HepG2 (cell line): ENCODE results near the gene CNNM2. TPM values are rescaled to one million over a fixed set of nuclear protein-coding genes. Genes with fewer than 3 reads are reported as not detected.

Source experiments
- ARNT ChIP-seq: fragments of 450-650 bp; IDR thresholded peaks from 2 replicates; pipeline ENCODE4 v1.6.1; 2017
- ATF7 ChIP-seq, 2 experiments: fragments of 450-650 bp in 1 of 2; sonication (generic) in 1 of 2; formaldehyde crosslinking in 1 of 2; IDR thresholded peaks; 2 replicates each; pipeline versions ENCODE4 v1.4.0 to v1.6.1; 2016 to 2020; ENCODE audit warnings: antibody characterized with exemption in 1 of 2, mild to moderate bottlenecking in 1 of 2, missing genetic modification reagents in 1 of 2
- CREB1 ChIP-seq, 2 experiments: fragments of 450-650 bp in 1 of 2; IDR thresholded peaks; 2 replicates each; pipeline ENCODE4 v1.6.1; 2016 to 2017; ENCODE audit warnings: control low read depth in 1 of 2, mild to moderate bottlenecking in 1 of 2, missing compliant biosample characterization in 1 of 2, missing genetic modification characterization in 1 of 2
- ESRRA ChIP-seq: sonication (generic); formaldehyde crosslinking; IDR thresholded peaks from 2 replicates; pipeline ENCODE4 v1.5.1; 2020; ENCODE audit warnings: mild to moderate bottlenecking, low read depth, missing genetic modification reagents
- HMGXB3 ChIP-seq: sonication (generic); formaldehyde crosslinking; IDR thresholded peaks from 2 replicates; pipeline ENCODE4 v1.4.0; 2020; ENCODE audit warnings: missing genetic modification reagents, borderline replicate concordance
- PITX1 ChIP-seq: sonication (generic); formaldehyde crosslinking; IDR thresholded peaks from 2 replicates; pipeline ENCODE4 v1.5.1; 2020; ENCODE audit warnings: mild to moderate bottlenecking, missing genetic modification reagents
- SP2 ChIP-seq: sonication (generic); formaldehyde crosslinking; IDR thresholded peaks from 2 replicates; pipeline ENCODE4 v1.5.1; 2020; ENCODE audit warnings: mild to moderate bottlenecking, missing genetic modification reagents
- TRIM22 ChIP-seq: fragments of 450-650 bp; IDR thresholded peaks from 2 replicates; pipeline ENCODE4 v1.6.1; 2017
- ZNF225 ChIP-seq: sonication (generic); formaldehyde crosslinking; IDR thresholded peaks from 2 replicates; pipeline ENCODE4 v1.4.0; 2020; ENCODE audit warnings: mild to moderate bottlenecking, missing genetic modification reagents
- ZNF432 ChIP-seq: sonication (generic); formaldehyde crosslinking; IDR thresholded peaks from 2 replicates; pipeline ENCODE4 v1.5.0; 2020; ENCODE audit warnings: missing genetic modification reagents, mild to moderate bottlenecking, borderline replicate concordance
- ZNF768 ChIP-seq: sonication (generic); formaldehyde crosslinking; IDR thresholded peaks from 2 replicates; pipeline ENCODE4 v1.4.0; 2020; ENCODE audit warnings: missing genetic modification reagents
- ZSCAN12 ChIP-seq: sonication (generic); formaldehyde crosslinking; IDR thresholded peaks from 2 replicates; pipeline ENCODE4 v1.9.0; 2021; ENCODE audit warnings: mild to moderate bottlenecking, missing genetic modification reagents
- polyA plus RNA-seq, 8 experiments: library from polyadenylated mRNA; depleted of rRNA in 3 of 8; stranded (reverse) in 7 of 8; unstranded in 1 of 8; fragments of >200 nt; fragmentation: Illumina TruSeq in 4 of 8; extraction: Trizol in 4 of 8; gene quantifications; 2 replicates each; pipeline versions ENCODE4 v1.2.1 to v1.2.3, GENCODE V29; 2011 to 2016; ENCODE audit warnings: low read depth in 4 of 8, missing spikeins in 1 of 8, mixed read lengths in 1 of 8; ENCODE audit not compliant: insufficient read depth in 1 of 8
- total RNA-seq, 5 experiments: library from RNA; depleted of rRNA; stranded (reverse); fragments of >200 nt; fragmentation: Illumina TruSeq; extraction: Trizol; gene quantifications; 2 replicates each; pipeline ENCODE4 v1.2.3, GENCODE V29; 2016; ENCODE audit warnings: low read depth in 1 of 5
- TF ChIP-seq, protein P1 (sequence below): sonication (generic); formaldehyde crosslinking; IDR thresholded peaks from 2 replicates; pipeline ENCODE4 v1.8.0; 2022; ENCODE audit warnings: low read depth, missing genetic modification reagents
- TF ChIP-seq, protein P2 (sequence below): sonication (generic); formaldehyde crosslinking; IDR thresholded peaks from 2 replicates; pipeline ENCODE4 v1.8.0; 2022; ENCODE audit warnings: missing genetic modification reagents, low read depth, mild to moderate bottlenecking, borderline replicate concordance
- TF ChIP-seq, protein P3 (sequence below): fragments of 450-650 bp; IDR thresholded peaks from 2 replicates; pipeline ENCODE4 v1.6.1; 2017; ENCODE audit warnings: mild to moderate bottlenecking
- TF ChIP-seq, protein P4 (sequence below): sonication (generic); formaldehyde crosslinking; IDR thresholded peaks from 2 replicates; pipeline ENCODE4 v1.5.1; 2020; ENCODE audit warnings: missing genetic modification reagents, mild to moderate bottlenecking, borderline replicate concordance
- TF ChIP-seq, protein P5 (sequence below): IDR thresholded peaks from 2 replicates; pipeline ENCODE4 v1.6.1; 2016; ENCODE audit warnings: low read depth, borderline replicate concordance

The CNNM2 gene
- total and polyA plus RNA-seq, 2 of the 13 experiments (the other 11 are each of a cell fraction or from before 2014, with no cell fraction given), result 7.1 to 9.0 TPM

DNA sequence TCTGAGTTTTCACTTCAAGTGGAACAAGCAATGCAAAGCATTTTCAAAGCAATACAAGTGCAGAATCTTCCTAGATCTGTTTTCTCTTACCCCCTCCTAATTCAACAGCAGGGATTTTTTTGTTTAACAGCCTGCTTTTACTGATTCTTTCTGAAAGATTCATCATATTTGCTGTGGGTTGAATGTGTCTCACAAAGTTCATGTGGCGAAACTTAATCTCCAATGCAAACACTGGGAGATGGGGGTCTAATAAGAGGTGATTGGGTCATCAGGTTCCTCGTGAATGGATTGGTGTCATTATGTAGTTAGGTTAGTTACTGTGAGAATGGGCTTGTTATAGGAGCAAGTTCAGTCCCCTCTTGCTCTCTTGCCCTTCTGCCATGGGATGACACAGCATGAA lies 107.6 kb downstream of the CNNM2 start (continued):
- TF ChIP-seq, protein P1, sequence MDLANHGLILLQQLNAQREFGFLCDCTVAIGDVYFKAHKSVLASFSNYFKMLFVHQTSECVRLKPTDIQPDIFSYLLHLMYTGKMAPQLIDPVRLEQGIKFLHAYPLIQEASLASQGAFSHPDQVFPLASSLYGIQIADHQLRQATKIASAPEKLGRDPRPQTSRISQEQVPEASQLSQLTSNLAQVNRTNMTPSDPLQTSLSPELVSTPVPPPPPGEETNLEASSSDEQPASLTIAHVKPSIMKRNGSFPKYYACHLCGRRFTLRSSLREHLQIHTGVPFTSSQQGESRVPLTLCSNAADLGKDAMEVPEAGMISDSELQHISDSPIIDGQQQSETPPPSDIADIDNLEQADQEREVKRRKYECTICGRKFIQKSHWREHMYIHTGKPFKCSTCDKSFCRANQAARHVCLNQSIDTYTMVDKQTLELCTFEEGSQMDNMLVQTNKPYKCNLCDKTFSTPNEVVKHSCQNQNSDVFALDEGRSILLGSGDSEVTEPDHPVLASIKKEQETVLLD, result no peak
- 0 out of 2 replicates have a peak, but pooled peaks have one; percentile 3 for TF ChIP-seq ATF7 (IDR thresholded peaks at IDR 0.05)
- no peak for TF ChIP-seq ATF7 (CRISPR knock-in tag; IDR thresholded peaks at IDR 0.05)
- no peak for TF ChIP-seq SP2 (CRISPR knock-in tag)
- no peak for TF ChIP-seq TRIM22
- TF ChIP-seq ZSCAN12 (CRISPR knock-in tag), result no peak
- TF ChIP-seq, protein P2, sequence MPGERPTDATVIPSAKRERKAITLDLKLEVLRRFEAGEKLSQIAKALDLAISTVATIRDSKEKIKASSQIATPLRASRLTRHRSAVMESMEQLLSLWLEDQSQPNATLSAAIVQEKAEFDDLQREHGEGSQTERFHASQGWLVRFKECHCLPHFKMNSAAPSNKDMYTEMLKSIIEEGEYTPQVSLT (CRISPR knock-in tag), result no peak
- TF ChIP-seq ZNF768 (CRISPR knock-in tag), result no peak
- TF ChIP-seq ZNF225, result no peak
- peak; percentile 43; the same call in 1 of the 2 replicates for TF ChIP-seq PITX1 (CRISPR knock-in tag)
- TF ChIP-seq, protein P3, sequence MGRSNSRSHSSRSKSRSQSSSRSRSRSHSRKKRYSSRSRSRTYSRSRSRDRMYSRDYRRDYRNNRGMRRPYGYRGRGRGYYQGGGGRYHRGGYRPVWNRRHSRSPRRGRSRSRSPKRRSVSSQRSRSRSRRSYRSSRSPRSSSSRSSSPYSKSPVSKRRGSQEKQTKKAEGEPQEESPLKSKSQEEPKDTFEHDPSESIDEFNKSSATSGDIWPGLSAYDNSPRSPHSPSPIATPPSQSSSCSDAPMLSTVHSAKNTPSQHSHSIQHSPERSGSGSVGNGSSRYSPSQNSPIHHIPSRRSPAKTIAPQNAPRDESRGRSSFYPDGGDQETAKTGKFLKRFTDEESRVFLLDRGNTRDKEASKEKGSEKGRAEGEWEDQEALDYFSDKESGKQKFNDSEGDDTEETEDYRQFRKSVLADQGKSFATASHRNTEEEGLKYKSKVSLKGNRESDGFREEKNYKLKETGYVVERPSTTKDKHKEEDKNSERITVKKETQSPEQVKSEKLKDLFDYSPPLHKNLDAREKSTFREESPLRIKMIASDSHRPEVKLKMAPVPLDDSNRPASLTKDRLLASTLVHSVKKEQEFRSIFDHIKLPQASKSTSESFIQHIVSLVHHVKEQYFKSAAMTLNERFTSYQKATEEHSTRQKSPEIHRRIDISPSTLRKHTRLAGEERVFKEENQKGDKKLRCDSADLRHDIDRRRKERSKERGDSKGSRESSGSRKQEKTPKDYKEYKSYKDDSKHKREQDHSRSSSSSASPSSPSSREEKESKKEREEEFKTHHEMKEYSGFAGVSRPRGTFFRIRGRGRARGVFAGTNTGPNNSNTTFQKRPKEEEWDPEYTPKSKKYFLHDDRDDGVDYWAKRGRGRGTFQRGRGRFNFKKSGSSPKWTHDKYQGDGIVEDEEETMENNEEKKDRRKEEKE, result no peak
- TF ChIP-seq, protein P4, sequence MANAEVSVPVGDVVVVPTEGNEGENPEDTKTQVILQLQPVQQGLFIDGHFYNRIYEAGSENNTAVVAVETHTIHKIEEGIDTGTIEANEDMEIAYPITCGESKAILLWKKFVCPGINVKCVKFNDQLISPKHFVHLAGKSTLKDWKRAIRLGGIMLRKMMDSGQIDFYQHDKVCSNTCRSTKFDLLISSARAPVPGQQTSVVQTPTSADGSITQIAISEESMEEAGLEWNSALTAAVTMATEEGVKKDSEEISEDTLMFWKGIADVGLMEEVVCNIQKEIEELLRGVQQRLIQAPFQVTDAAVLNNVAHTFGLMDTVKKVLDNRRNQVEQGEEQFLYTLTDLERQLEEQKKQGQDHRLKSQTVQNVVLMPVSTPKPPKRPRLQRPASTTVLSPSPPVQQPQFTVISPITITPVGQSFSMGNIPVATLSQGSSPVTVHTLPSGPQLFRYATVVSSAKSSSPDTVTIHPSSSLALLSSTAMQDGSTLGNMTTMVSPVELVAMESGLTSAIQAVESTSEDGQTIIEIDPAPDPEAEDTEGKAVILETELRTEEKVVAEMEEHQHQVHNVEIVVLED (CRISPR knock-in tag), result no peak
- no peak for TF ChIP-seq CREB1 (IDR thresholded peaks at IDR 0.05)
- TF ChIP-seq CREB1 (CRISPR knock-in tag; IDR thresholded peaks at IDR 0.05), result peak; percentile 39
- TF ChIP-seq, protein P5, sequence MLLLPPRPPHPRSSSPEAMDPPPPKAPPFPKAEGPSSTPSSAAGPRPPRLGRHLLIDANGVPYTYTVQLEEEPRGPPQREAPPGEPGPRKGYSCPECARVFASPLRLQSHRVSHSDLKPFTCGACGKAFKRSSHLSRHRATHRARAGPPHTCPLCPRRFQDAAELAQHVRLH (CRISPR knock-in tag), result no peak
- no peak for TF ChIP-seq HMGXB3
- no peak for TF ChIP-seq ZNF432 (CRISPR knock-in tag)
- no peak for TF ChIP-seq ESRRA (CRISPR knock-in tag)
- TF ChIP-seq ARNT, result no peak
